ENCODE measurements around the gene CD151.

CD151 gene

DNA sequence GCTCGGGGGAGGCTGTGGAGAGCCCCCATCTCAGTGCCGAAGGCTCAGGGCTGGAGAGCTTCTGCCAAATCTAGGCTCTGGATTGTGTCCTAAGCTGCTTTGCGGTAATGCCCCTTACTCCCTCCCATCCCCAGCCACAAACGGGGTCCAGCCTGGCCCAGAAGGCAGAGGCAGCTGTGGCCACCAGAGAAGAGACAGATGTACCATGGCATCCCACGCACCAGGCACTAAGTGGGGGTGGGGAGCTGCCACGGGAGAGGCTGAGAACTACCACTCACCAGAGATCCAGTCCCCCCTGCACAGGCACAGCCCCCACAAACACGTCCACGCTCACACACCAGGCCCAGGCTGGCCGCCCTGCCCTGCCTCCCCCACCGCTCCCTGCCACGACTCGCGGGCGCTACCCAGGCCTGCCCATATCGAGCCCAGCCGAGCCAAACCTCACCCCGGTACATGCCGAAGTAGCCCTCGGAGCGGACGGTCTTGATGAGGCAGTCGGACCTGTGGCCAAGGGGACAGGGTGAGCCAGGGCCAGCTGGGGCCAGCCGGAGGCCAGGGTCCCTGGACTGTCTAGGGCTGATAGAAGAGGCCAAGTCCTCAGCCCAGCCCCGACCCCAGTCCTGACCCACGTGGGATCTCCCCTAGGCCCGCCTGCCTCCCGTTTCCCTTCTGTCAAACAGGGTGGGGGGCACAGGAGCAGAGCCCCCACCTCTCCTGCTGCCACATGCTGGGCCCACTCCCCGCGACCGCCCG is 38.6 kb upstream of the CD151 start:
- Mint-ChIP-seq H3K4me1 (ENCODE audit: low read depth) (peaks cover 5% of the 10 kb centered on the region), H3K27ac (no peak overlapping the region), H3K4me3 (peak overlapping the region; percentile 51)

DNA sequence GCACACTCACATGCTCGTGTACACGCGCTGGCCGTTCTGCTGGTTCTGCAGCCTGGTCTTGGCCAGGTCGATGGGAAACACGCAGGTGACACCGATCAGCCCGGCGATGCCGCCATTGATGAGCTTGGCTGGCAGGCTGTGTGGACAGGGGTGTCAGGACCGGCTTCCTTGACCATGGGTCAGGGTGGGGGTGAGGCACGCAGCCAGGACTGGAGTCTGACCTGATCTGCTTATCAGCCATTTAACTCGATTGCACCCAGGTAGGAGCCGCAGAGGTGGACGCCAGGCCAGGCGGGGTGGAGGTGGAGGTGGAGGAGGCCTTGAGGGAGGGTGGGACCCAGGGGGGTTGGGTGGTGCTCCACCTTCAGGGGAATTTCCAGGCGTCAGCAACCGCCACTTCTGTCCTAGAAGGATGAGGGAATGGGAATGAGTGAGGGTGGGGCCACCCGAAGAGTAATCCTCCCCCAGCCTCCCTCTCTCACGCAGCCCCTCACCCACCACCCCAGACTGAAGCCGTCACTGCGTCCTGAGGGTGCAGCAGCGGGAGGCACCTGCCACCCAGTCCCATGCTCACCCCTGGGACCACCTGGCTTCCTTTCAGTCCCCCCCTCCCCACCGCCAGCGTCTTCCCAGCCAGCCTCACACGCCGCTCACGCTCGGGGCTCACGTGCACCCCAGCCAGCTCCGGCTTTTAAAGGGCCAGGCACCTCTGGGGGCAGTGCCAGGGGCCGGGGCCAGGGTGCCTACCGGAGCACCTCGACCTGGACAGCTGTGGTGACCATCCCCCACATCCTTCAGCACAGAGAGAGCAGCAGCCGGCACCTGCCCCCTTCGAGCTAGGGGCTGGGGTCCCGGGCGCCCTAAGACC is 37.8 kb upstream of the CD151 start:
- Mint-ChIP-seq H3K27me3 (no peaks in the 10 kb centered on the region), H3K27ac (no peak overlapping the region), H3K4me1 (ENCODE audit: low read depth) (peaks cover 5% of the 10 kb centered on the region), H3K36me3 (no peaks in the 10 kb centered on the region), H3K9me3 (ENCODE audit: low read depth) (no peaks in the 10 kb centered on the region), H3K4me3 (peak overlapping the region; percentile 91)

More for the DNA sequence above, 38.6 kb upstream of the CD151 start:
- Mint-ChIP-seq H3K27me3 (no peaks in the 10 kb centered on the region), H3K9me3 (ENCODE audit: low read depth) (no peaks in the 10 kb centered on the region), H3K36me3 (no peaks in the 10 kb centered on the region)

DNA sequence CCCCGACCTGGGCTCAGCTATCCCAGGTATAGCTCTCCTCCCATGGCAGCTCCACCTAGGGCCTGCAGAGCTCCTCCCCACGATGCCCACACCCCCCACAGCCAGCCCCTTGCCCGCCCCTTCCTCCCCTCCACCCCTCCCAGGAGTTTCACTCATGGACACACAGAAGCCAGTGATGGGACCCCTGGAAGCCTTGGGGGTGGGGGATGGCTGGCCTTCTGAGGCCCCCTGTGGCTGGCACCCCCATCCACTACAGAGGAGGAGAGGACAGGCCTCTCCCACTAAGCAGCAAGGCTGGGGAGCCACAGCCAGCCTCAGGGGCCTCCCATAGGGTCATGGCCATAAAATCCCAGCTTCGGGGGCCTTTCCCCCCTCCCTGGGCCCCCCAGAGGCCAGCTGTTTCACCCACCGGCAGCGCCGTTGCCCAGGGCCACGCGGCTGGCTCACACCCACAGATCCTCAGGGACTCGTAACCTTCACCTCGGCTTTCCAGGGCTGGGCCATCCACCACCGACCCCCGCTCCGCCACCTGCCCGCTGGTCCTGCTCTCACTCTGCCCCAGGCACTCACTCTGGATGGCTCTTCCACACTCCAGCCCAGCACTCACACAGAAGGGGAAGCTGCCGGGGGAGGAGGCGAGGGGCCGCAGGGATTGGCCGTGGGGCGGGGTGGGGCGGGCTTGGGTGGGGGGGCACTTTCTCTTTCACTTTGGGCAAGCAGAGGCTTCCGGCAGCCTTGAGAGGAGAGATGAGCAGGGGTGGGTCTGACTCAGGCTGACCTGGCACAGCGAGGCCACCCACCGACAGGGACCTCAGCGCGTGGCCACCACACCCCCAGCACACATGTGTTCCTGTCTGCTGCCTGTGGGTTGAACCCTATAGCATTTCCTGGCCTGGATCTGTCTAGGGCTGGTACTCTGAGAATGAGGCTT is 36.9 kb upstream of the CD151 start:
- H3K36me3 Mint-ChIP-seq, result no peaks in the 10 kb centered on the region
- peak overlapping the region; percentile 84 for H3K27ac Mint-ChIP-seq
- peak overlapping the region; percentile 91 for H3K4me3 Mint-ChIP-seq
- no peaks in the 10 kb centered on the region for H3K27me3 Mint-ChIP-seq
- no peaks in the 10 kb centered on the region for H3K9me3 Mint-ChIP-seq (ENCODE audit: low read depth)
- peaks cover 5% of the 10 kb centered on the region for H3K4me1 Mint-ChIP-seq (ENCODE audit: low read depth)

DNA sequence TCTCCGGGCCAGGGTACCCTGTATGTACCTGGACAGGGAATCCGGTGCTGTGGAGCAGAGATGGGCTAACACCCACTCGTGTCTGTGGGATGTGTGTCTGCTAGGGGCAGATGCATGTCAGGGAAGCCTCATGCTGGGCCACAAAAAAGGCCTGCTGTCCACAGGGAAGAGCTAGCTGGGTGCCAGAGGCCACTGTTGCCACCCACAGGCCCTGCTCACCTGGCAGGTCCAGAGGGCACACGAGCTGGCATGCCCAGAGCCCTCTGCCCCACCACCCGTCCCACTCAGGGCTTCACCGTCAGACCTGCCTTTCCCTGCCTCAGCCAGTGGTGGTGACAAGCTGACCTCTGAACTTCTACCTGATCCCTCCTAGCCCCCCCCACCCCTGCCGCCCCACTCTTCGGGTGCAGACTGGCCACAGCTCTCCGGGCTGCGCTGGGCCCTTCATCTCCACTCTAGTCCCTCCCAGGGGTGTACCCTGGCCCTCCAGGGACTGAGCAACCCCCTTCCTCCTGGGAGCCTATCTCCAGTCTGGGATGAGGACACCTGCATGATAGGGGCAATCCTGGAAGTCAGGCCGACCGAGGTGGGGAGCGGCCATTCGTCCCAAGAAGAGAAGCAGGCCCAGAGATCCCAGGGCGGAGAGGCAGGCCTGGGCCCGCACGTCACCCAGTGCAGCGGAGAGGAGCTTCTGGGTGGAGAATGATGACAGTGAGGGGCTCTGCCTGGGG is 36.0 kb upstream of the CD151 start:
- Mint-ChIP-seq H3K9me3 (ENCODE audit: low read depth) (no peaks in the 10 kb centered on the region), H3K36me3 (no peaks in the 10 kb centered on the region), H3K27ac (peak overlapping the region; percentile 84), H3K4me3 (peak overlapping the region; percentile 91), H3K4me1 (ENCODE audit: low read depth) (peaks cover 5% of the 10 kb centered on the region), H3K27me3 (no peaks in the 10 kb centered on the region)

DNA sequence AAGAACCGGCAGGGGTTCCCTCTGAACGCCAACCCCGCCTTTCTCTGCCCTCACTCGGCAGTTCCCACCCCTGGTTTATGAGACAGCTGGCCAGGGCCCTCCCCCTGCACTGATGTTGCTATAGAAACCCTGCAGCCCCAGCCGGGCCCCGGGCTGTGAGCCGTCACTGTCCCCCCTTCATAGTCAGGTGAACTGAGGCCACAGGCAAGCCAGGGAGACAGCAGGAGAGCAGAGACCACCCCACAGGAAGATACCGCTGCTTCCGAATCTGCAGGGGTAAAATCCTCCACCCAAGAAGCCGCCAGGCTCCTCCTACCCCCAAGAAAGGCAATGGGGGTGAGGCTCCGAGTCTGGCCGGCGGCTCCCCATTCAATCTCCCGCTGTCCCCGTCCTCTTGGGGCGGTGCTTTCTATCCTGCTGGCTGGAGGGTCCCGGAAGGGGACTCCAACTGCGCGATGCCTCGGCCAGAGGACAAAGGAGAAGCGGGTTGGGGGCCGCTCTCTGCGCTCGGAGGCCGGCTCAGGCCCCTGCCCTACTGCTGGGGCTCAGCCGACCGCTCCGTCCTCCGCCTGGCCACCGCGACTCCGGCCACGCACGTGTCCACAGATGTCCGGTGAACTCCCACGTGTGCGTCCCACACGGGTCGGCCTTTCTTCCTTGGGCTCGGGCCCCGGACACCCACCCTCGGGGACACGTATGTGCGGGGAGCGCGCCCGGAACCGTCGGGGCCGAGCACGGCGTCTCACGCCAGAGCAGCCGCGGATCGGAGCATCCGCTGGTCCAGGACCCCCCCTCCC is 35.3 kb upstream of the CD151 start:
- no peaks in the 10 kb centered on the region for H3K36me3 Mint-ChIP-seq
- H3K4me1 Mint-ChIP-seq (ENCODE audit: low read depth), result peaks cover 5% of the 10 kb centered on the region
- no peaks in the 10 kb centered on the region for H3K9me3 Mint-ChIP-seq (ENCODE audit: low read depth)
- no peaks in the 10 kb centered on the region for H3K27me3 Mint-ChIP-seq
- peak overlapping the region; percentile 91 for H3K4me3 Mint-ChIP-seq
- peak overlapping the region; percentile 84 for H3K27ac Mint-ChIP-seq

DNA sequence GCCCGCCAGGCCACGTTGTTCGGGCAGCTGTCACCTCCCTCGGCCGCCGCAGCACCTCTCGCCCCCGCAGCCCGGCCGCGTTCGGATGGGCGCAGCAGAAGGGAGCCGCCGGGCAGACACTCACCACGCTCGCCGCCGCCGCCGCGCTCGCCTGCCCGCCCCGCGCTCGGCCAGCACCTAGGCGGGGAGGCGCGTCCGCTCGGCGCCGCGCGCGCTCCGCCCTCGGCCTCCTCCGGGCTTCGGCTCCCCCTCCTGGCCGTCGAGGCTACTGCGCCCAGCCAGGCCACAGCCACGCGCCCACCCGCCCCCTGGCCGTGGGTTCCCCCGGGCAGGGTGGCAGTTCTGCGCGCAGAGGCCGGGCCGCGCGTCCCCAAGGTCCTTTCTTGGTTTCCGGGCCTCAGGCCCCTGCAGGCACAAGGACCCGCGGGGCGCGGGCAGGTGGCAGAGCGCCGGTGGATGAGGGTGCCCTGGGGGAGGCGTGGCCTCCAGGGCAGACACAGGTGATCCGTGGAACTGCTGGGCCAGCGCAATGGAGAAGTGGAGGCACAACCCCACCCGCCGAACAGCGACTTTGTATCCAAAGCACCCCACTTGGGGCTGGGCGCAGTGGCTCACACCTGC is 34.5 kb upstream of the CD151 start, which contains the start of gene SLC25A22:
SLC25A22 (minus strand) TSS at position 189 of the 621 bp plus-strand sequence. CDS start 3,275 bp downstream, outside the sequence.
- no peaks in the 10 kb centered on the region for H3K27me3 Mint-ChIP-seq
- H3K9me3 Mint-ChIP-seq (ENCODE audit: low read depth), result no peaks in the 10 kb centered on the region
- no peaks in the 10 kb centered on the region for H3K36me3 Mint-ChIP-seq
- peak within 1 kb of the TSS; percentile 84 for H3K27ac Mint-ChIP-seq
- H3K4me3 Mint-ChIP-seq, result peak within 1 kb of the TSS; percentile 91
- peaks cover 5% of the 10 kb centered on the region for H3K4me1 Mint-ChIP-seq (ENCODE audit: low read depth)

DNA sequence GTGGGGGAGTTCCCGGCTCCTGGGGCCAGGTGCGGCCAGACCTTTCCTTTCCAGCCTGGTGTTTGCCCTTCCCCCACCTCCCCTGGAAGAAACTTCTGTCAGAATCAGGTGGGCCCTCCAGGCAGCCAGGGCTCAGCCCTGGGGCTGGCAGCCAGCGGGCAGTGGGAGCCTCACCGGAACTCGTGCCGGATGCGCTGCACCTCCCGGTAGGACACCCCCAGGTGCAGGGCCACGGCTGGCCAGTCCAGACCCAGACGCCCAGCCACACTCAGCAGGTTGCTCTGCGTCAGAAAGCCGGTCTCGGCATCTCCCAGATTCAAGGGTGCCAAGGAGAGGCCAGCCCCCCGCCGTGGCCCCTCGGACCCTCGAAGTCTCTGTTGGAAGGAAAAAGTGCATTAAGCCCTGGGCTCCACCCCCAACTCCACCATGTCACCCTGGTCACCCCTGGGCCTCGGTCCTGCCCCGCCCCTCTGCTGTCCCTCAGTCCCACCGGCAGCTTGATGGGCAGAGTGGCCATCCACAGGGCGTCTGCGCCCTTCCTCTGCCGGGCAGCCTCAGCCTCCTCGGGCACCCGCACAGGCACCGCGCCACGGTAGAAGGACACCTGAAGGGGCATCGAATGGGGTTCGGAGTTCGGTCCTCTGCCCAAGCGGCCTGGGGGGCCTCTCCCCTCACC is 33.0 kb upstream of the CD151 start:
- no peak overlapping the region for H3K27ac Mint-ChIP-seq
- no peak overlapping the region for H3K4me3 Mint-ChIP-seq
- no peaks in the 10 kb centered on the region for H3K27me3 Mint-ChIP-seq
- H3K9me3 Mint-ChIP-seq (ENCODE audit: low read depth), result no peaks in the 10 kb centered on the region
- H3K4me1 Mint-ChIP-seq (ENCODE audit: low read depth), result peaks cover 10% of the 10 kb centered on the region
- no peaks in the 10 kb centered on the region for H3K36me3 Mint-ChIP-seq

DNA sequence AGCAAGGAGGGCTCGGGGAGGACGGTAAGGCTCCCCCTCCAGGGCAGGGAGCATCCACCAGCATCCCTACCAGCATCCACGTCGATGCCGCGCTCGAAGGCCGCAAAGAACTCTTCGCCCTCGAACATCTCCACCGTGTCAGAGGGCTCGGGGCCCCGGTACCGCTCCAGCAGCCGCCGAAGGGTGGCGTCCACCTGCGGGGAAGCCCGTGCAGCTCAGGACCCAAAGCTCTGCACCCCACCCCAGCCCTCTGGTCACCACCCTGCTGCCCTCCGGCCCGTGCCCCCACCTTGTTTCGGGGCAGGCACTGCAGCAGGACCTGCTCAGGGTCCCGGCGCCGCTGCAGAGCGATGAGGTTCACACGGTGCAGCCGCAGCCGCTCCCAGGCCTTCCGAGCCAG is 32.3 kb upstream of the CD151 start:
- no peak overlapping the region for H3K27ac Mint-ChIP-seq
- H3K4me3 Mint-ChIP-seq, result no peak overlapping the region
- peaks cover 10% of the 10 kb centered on the region for H3K4me1 Mint-ChIP-seq (ENCODE audit: low read depth)
- no peaks in the 10 kb centered on the region for H3K9me3 Mint-ChIP-seq (ENCODE audit: low read depth)
- H3K36me3 Mint-ChIP-seq, result no peaks in the 10 kb centered on the region
- no peaks in the 10 kb centered on the region for H3K27me3 Mint-ChIP-seq

DNA sequence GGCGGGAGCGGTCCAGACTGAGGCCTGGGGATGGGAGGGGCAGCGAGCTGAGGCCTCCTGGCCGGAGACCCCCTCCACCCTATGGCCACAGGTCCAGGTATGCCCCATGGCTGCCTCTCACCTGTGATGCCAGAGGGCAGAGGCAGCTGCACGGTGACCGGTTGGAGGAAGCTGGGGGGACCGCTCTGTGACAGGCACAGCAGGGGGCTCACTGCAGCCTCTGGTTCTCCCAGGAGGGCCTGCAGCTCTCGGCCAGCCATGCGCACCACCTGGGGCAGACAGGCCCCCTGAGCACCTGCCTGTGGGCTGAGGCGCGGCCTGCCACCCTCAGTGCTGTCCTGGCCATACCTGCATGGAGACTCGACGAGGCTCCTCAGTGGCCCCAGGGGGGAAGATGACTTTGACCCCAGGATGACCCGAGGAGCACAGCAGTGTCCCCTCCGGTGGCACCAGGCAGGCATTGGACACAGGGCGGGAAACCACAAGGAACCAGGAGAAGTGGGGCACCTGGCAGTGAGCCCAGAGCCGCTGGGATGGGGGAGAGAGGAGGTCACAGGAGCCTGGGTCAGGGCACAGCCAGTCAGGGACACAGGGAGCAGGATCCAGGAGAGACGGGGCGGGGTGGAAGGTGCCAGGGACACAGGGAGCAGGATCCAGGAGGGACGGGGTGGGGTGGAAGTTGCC is 31.5 kb upstream of the CD151 start:
- Mint-ChIP-seq H3K27ac (no peak overlapping the region), H3K27me3 (no peaks in the 10 kb centered on the region), H3K4me3 (no peak overlapping the region), H3K4me1 (ENCODE audit: low read depth) (peaks cover 8% of the 10 kb centered on the region), H3K36me3 (no peaks in the 10 kb centered on the region), H3K9me3 (ENCODE audit: low read depth) (no peaks in the 10 kb centered on the region)

DNA sequence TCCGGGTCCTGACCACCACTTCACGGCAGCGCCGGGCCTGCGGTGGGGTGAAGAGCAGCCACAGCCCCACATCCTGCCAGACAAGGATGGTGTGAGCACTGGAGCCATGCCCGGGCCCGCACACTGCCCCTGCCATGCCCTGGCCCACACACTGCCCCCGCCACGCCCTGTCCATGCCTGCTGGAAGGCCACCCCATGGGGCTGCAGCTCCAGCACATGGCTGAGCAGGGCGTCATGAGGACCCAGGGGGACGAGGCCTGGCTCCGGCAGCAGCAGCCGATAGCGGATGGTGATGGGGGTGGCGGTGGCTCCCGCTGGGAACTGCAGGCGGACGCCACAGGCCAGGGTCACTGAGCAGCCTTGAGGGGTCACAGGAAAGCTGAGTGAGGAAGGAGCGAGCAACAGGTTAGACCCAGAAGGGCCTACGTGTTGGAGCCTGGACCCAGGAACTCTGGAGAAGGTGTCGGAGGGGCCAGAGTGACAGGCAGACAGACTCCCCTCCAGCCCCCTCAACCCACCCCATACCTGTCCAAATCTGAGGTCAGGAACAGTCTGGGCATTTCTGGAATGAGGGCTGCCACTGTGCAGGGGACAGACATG is 30.6 kb upstream of the CD151 start:
- Mint-ChIP-seq H3K9me3 (ENCODE audit: low read depth) (no peaks in the 10 kb centered on the region), H3K4me1 (ENCODE audit: low read depth) (peaks cover 5% of the 10 kb centered on the region), H3K27ac (no peak overlapping the region), H3K36me3 (no peaks in the 10 kb centered on the region), H3K4me3 (no peak overlapping the region), H3K27me3 (no peaks in the 10 kb centered on the region)

DNA sequence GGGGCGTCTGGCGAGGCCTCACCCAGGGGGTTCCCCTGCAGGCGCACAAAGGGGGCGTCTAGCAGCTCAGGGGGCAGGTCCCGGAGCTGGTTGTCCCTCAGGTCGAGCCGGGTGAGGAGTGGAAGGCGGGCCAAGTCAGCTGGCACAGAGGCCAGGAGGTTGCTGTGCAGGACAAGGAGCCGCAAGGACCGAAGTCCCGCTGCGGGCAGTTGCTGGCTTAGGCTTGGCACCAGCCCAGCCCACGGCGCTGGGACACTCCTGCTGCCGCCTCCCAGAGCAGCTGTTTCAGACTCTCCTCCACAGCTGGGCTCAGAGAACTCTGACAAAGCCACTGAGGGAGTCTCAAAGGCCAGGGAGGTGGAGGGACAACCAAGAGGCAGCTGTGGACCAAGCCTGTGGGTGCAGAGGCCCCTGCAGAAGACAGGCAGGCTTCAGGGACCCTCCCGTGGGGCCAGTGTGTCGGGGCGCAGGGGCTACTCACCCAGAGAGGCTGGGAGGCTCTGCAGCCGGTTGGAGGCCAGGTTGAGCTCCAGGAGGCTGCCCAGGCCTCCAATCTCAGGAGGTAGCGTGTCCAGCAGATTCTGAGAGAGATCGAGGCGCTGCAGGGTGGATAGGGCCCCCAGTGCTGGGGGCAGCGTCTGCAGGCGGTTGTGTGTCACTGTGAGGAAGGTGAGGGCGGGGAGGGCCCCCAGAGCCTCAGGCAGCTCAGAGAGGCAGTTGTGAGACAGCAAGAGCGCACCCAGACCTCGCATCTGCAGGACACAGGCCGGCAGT is 29.9 kb upstream of the CD151 start:
- no peak overlapping the region for H3K4me3 Mint-ChIP-seq
- H3K27me3 Mint-ChIP-seq, result no peaks in the 10 kb centered on the region
- H3K36me3 Mint-ChIP-seq, result no peaks in the 10 kb centered on the region
- H3K4me1 Mint-ChIP-seq (ENCODE audit: low read depth), result peaks cover 8% of the 10 kb centered on the region
- H3K27ac Mint-ChIP-seq, result no peak overlapping the region
- no peaks in the 10 kb centered on the region for H3K9me3 Mint-ChIP-seq (ENCODE audit: low read depth)

DNA sequence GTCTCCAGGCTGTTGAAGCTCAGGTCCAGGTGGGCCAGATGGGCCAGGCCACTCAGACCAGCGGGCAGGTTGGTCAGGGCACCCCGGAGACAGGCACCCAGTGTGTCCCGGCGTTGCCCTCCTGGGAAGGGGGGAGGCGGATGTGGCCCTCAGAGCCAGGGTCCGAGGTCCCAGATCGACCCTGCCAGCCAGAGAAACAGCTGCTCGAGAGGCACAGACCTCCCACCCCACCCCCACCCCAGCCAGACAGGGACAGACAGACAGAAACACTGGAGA is 29.3 kb upstream of the CD151 start:
- Mint-ChIP-seq H3K4me3 (no peak overlapping the region), H3K27me3 (no peaks in the 10 kb centered on the region), H3K9me3 (ENCODE audit: low read depth) (no peaks in the 10 kb centered on the region), H3K4me1 (ENCODE audit: low read depth) (peaks cover 9% of the 10 kb centered on the region), H3K36me3 (no peaks in the 10 kb centered on the region), H3K27ac (no peak overlapping the region)
